GM23248 (cell line): ENCODE data around the gene MED6. TPM values are rescaled to one million over a fixed set of nuclear protein-coding genes. Genes with fewer than 3 reads are reported as not detected.

Experiments
- DNase-seq: peaks from one replicate; pipeline ENCODE4 v3.0.0-alpha.2; 2015
- H2AFZ ChIP-seq: fragments of 200-600 bp; sonication (generic); 2 replicates; pipeline ENCODE4 v1.6.1; 2016; ENCODE audit warnings: antibody characterized with exemption
- H3F3A ChIP-seq: fragments of 200-600 bp; sonication (generic); 2 replicates; pipeline ENCODE4 v1.6.1; 2016; ENCODE audit warnings: mild to moderate bottlenecking, antibody characterized with exemption, mixed run types; ENCODE audit not compliant: insufficient read depth
- H3K27ac ChIP-seq: fragments of 200-600 bp; sonication (generic); 2 replicates; pipeline ENCODE4 v1.5.1; 2016; ENCODE audit warnings: mild to moderate bottlenecking
- H3K27me3 ChIP-seq: fragments of 200-600 bp; sonication (generic); replicated peaks from 2 replicates; pipeline ENCODE4 v1.6.1; 2016; ENCODE audit warnings: mild to moderate bottlenecking; ENCODE audit not compliant: insufficient read depth
- H3K36me3 ChIP-seq: fragments of 200-600 bp; sonication (generic); 2 replicates; pipeline ENCODE4 v1.6.1; 2016; ENCODE audit warnings: low read depth, mild to moderate bottlenecking
- H3K4me1 ChIP-seq: fragments of 200-600 bp; sonication (generic); 2 replicates; pipeline ENCODE4 v1.6.1; 2016; ENCODE audit warnings: mild to moderate bottlenecking; ENCODE audit not compliant: insufficient read depth
- H3K4me2 ChIP-seq: fragments of 200-600 bp; sonication (generic); one replicate; pipeline ENCODE4 v1.6.1; 2016; ENCODE audit warnings: mild to moderate bottlenecking; ENCODE audit not compliant: unreplicated experiment
- H3K4me3 ChIP-seq: fragments of 200-600 bp; sonication (generic); 2 replicates; pipeline ENCODE4 v1.5.1; 2016; ENCODE audit warnings: mild to moderate bottlenecking
- H3K79me2 ChIP-seq: fragments of 200-600 bp; sonication (generic); 2 replicates; pipeline ENCODE4 v1.6.1; 2016; ENCODE audit warnings: mild to moderate bottlenecking; ENCODE audit not compliant: insufficient read depth
- H3K9ac ChIP-seq: fragments of 200-600 bp; sonication (generic); 2 replicates; pipeline ENCODE4 v1.6.1; 2016; ENCODE audit warnings: mild to moderate bottlenecking
- H3K9me2 ChIP-seq: fragments of 200-600 bp; sonication (generic); 2 replicates; pipeline ENCODE4 v1.6.1; 2016; ENCODE audit warnings: mixed run types, mild to moderate bottlenecking, moderate library complexity; ENCODE audit not compliant: insufficient read depth
- H3K9me3 ChIP-seq: fragments of 200-600 bp; sonication (generic); one replicate; pipeline ENCODE4 v1.6.1; 2017; ENCODE audit warnings: low read depth
- H4K20me1 ChIP-seq: fragments of 200-600 bp; sonication (generic); 2 replicates; pipeline ENCODE4 v1.6.0; 2016; ENCODE audit not compliant: insufficient read depth
- EZH2 ChIP-seq: fragments of 200-600 bp; sonication (generic); IDR thresholded peaks from 2 replicates; pipeline ENCODE4 v1.6.1; 2018; ENCODE audit warnings: antibody characterized with exemption, mild to moderate bottlenecking; ENCODE audit not compliant: insufficient read depth, poor library complexity, severe bottlenecking
- EZH2phosphoT487 ChIP-seq: fragments of 200-600 bp; sonication (generic); IDR thresholded peaks from 2 replicates; pipeline ENCODE4 v1.6.1; 2018; ENCODE audit warnings: antibody characterized with exemption, moderate library complexity, mild to moderate bottlenecking, low read depth; ENCODE audit not compliant: insufficient read depth
- whole genome bisulfite sequencing, 2 experiments: methylation state at CpG; one replicate each; pipeline ENCODE4 v1.1.6; 2015 to 2017; ENCODE audit warnings: low lambda C conversion rate in 2 of 2, low coverage in 1 of 2; ENCODE audit errors: missing lambda C conversion rate in 2 of 2; 5-methylcytosine and 5-hydroxymethylcytosine counted together
- in situ Hi-C: fragments of 300-500 bp; cut with MboI; formaldehyde crosslinking; loops from 2 replicates; pipeline ENCODE4 v1.15.0; 2020
- polyA plus RNA-seq: library from polyadenylated mRNA; unstranded; fragments of >200 nt; fragmentation: Nextera tagmentation; extraction: Ambion mirVana; gene quantifications from 2 replicates; pipeline ENCODE4 v1.2.1, GENCODE V29; 2016
- total RNA-seq: library from RNA; depleted of rRNA; stranded (reverse); fragments of >200 nt; shearing (Covaris generic); gene quantifications from 2 replicates; pipeline ENCODE4 v1.2.3, GENCODE V29; 2014; rRNA removed

The MED6 gene, protein sequence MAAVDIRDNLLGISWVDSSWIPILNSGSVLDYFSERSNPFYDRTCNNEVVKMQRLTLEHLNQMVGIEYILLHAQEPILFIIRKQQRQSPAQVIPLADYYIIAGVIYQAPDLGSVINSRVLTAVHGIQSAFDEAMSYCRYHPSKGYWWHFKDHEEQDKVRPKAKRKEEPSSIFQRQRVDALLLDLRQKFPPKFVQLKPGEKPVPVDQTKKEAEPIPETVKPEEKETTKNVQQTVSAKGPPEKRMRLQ
- total RNA-seq (20.5 and 26.1 TPM in 2 replicates), polyA plus RNA-seq (29.4 and 31.6 TPM in 2 replicates)

DNA sequence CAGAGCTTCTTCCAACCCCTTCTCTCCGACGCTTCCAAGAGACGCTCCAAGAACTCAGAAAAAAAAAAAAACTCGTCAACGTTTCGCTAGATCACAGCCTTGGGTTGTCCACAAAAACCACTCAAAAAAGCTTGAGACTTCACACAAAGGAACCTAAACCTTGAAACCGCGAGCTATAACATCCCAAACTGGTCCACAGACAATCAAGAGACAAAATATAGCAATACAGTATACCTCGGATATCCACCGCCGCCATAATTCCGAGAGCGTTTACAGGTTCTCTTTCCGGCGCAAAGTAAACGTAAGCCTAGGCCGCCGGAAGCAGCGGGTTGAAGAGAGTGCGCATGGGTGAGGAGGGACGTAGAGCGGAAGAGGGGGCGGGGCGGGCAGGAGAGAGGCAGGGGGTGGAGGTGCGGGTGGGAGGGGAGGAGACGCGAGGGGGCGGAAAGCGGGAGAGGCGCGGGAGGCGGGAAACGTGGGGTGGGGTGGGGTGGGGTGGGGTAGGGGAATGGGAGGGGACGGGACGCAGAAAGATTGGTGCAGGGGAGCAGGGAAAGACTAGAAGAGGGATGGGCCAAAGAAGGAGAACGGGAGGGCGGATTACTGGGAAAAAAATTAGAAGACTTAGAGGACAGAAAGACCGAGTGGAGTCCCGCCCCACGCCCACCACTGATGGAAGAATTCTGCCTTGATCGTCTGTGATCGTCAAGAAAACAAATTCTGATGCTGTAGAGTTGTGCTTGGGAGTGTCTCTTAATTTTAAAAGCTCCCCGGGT lies at the start of gene MED6:
Gene MED6, minus strand, starts transcription at position 274 of the 776 bp plus-strand sequence. Its CDS starts 18 bp downstream, at position 256.
- TF ChIP-seq EZH2phosphoT487, result no peak
- no peak for TF ChIP-seq EZH2
- Histone ChIP-seq H3K9ac (peak within 1 kb of the TSS; percentile 90), H3K79me2 (peaks cover 48% of the 10 kb centered on the region), H2AFZ (peak within 1 kb of the TSS; percentile 97), H3K4me3 (peak within 1 kb of the TSS; percentile 96), H3K4me1 (peaks cover 15% of the 10 kb centered on the region; the same call in 1 of the 2 replicates), H3K9me2 (no peaks in the 10 kb centered on the region), H3F3A (peaks cover 10% of the 10 kb centered on the region), H3K4me2 (peak within 1 kb of the TSS; percentile 95), H3K27me3 (no peaks in the 10 kb centered on the region), H3K36me3 (no peaks in the 10 kb centered on the region; the same call in 1 of the 2 replicates), H4K20me1 (no peaks in the 10 kb centered on the region), H3K27ac (peak within 1 kb of the TSS; percentile 72), H3K9me3 (no peaks in the 10 kb centered on the region)
- WGBS, 2 experiments, result 2% methylated on average over 28 to 43 of the region's 43 CpGs
- in situ Hi-C loops, result loop anchor here (25.0 kb wide), 1 partner anchor 362 kb away; no protein-coding TSS in a partner anchor
- DNase-seq, result peak; percentile 98

DNA sequence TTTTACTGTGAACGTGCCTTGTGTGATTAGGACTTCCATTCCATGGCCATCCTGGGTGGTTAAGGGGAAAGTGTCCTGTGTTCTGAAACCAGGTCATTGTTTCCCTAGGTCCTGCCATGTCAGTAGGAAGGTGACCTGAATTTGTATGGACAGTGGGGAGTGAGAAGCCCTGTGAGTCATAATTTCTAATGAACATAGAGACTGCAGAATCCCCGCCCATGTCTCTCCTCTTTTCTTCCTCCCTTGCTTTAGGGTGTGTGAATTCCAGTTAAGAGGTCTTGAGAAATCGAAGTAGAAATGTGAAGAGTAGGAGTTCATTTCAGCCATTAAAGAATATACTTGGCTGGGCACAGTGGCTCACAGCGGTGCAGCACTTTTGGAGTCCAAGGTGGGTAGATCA lies 49.3 kb upstream of the MED6 start:
- no peaks in the 10 kb centered on the region for H4K20me1 ChIP-seq
- TF ChIP-seq EZH2 (no peak), EZH2phosphoT487 (no peak)
- H3K9ac ChIP-seq, result no peak overlapping the region
- no peaks in the 10 kb centered on the region for H3K9me2 ChIP-seq
- H3K9me3 ChIP-seq, result no peaks in the 10 kb centered on the region
- peaks cover 37% of the 10 kb centered on the region for H3K27me3 ChIP-seq
- no peak overlapping the region for H3K4me3 ChIP-seq
- DNase-seq, result no peak
- no peak overlapping the region for H3K27ac ChIP-seq
- no peaks in the 10 kb centered on the region for H3K4me1 ChIP-seq
- in situ Hi-C loops, result no loop called here
- H3F3A ChIP-seq, result no peaks in the 10 kb centered on the region
- no peak overlapping the region for H3K4me2 ChIP-seq
- WGBS, 2 experiments, result 23 to 25% methylated on average over 4 of the region's 4 CpGs
- H3K36me3 ChIP-seq, result no peaks in the 10 kb centered on the region
- no peaks in the 10 kb centered on the region for H3K79me2 ChIP-seq
- no peak overlapping the region for H2AFZ ChIP-seq

DNA sequence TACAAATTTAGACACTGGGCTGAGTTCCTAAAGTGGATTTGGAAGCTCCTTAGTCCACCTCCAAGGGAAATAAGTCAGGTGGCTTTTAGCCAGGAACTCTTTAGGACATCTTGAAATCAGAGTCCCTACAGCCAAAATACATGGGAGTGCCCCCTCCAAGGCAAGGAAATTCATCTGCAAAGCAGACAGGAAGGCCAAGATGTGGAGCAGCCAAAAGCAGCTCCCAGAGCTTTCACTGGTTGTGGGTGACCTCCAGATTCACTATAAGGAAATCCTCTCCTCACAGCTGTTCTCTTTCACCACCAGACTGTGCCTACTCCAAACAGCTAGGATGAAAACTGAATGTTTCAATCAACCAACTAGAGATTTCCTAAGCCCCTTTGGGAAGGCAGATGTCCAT lies 47.9 kb upstream of the MED6 start:
- H3K9ac ChIP-seq, result no peak overlapping the region
- no peaks in the 10 kb centered on the region for H3K36me3 ChIP-seq
- H3K4me1 ChIP-seq, result no peaks in the 10 kb centered on the region
- H3K79me2 ChIP-seq, result no peaks in the 10 kb centered on the region
- no peaks in the 10 kb centered on the region for H3K9me2 ChIP-seq
- H3K4me3 ChIP-seq, result no peak overlapping the region
- H3K27me3 ChIP-seq, result peaks cover 49% of the 10 kb centered on the region
- H3K9me3 ChIP-seq, result no peaks in the 10 kb centered on the region
- H3F3A ChIP-seq, result no peaks in the 10 kb centered on the region
- no peak overlapping the region for H3K27ac ChIP-seq
- no peak overlapping the region for H2AFZ ChIP-seq
- in situ Hi-C loops, result no loop called here
- no peak overlapping the region for H3K4me2 ChIP-seq
- no peak for TF ChIP-seq EZH2
- TF ChIP-seq EZH2phosphoT487, result no peak
- no peaks in the 10 kb centered on the region for H4K20me1 ChIP-seq
- DNase-seq, result no peak

DNA sequence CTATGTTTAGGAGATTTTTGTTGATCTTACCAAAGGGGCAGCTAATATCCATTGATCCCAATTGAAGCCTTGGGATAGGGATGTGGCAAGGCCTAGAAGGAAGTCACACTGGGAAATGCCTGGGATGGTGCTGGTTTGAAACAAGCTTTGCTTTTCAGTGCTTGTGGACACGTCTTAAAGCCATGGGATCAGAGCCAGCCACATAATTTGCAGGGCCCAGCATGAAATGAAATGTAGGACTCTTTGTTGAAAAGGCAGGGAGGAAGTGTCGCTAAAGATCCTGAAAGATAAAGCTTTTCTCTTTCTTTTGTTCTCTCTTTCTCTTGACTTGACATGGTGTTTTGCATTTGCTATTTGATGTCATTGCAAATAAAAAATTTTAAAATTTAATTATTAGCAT lies 46.2 kb upstream of the MED6 start:
- Histone ChIP-seq H3K9me3 (no peaks in the 10 kb centered on the region), H4K20me1 (no peaks in the 10 kb centered on the region), H3K4me3 (no peak overlapping the region), H3K36me3 (no peaks in the 10 kb centered on the region), H3K4me1 (no peaks in the 10 kb centered on the region), H3F3A (no peaks in the 10 kb centered on the region), H3K79me2 (no peaks in the 10 kb centered on the region), H3K4me2 (no peak overlapping the region), H3K9me2 (no peaks in the 10 kb centered on the region), H3K9ac (no peak overlapping the region), H3K27me3 (peaks cover 50% of the 10 kb centered on the region), H3K27ac (no peak overlapping the region), H2AFZ (no peak overlapping the region)
- TF ChIP-seq EZH2phosphoT487 (no peak), EZH2 (no peak)
- no peak for DNase-seq
- in situ Hi-C loops, result no loop called here
- 19 to 23% methylated on average over 2 of the region's 2 CpGs for WGBS, 2 experiments
